Measurements from ENCODE around the gene TOX2. TPM values are rescaled to one million over a fixed set of nuclear protein-coding genes. Genes with fewer than 3 reads are reported as not detected.

The TOX2 gene
- total RNA-seq, 4 donors from 2014 or later: 0.20 to 0.42 TPM; not detected in 2

- Histone ChIP-seq H3K9me3 (no peaks in the 10 kb centered on the region), H3K27me3 (peaks cover 1 to 13% (median 3%) of the 10 kb centered on the region in 3 donors), H3K27ac (no peak overlapping the region), H3K4me3 (no peak overlapping the region), H3K36me3 (no peaks in the 10 kb centered on the region), H3K4me1 (no peaks in the 10 kb centered on the region)
- ATAC-seq: no peak
- in situ Hi-C loops (cut with MboI; ENCODE audit: low sequenced_read_pairs in 4 of 4): no loop called here
- DNase-seq: no peak
- intact Hi-C loops (cut with DNase I; ENCODE audit: low total_unique reads): no loop called here
- no peak for TF ChIP-seq POLR2A (IDR thresholded peaks at IDR 0.05)
- no peak for TF ChIP-seq CTCF (IDR thresholded peaks at IDR 0.05 in 4 of 5, conservative IDR thresholded peaks at IDR 0.05 in 1 of 5)
Observed at GRCh38 chr20:43926287-43927050, 11.8 kb downstream of the TOX2 start.

- ATAC-seq (no peak), DNase-seq (no peak)
- no peaks in the 10 kb centered on the region for H3K9me3 ChIP-seq
- H3K36me3 ChIP-seq: no peaks in the 10 kb centered on the region
- H3K4me3 ChIP-seq: no peak overlapping the region
- H3K27me3 ChIP-seq: peaks cover 4 to 13% (median 6%) of the 10 kb centered on the region in 3 donors
- TF ChIP-seq CTCF (IDR thresholded peaks at IDR 0.05 in 4 of 5, conservative IDR thresholded peaks at IDR 0.05 in 1 of 5): no peak
- TF ChIP-seq POLR2A (IDR thresholded peaks at IDR 0.05): no peak
- intact Hi-C loops (cut with DNase I; ENCODE audit: low total_unique reads): no loop called here
- H3K4me1 ChIP-seq: no peaks in the 10 kb centered on the region
- in situ Hi-C loops (cut with MboI; ENCODE audit: low sequenced_read_pairs in 4 of 4): no loop called here
- no peak overlapping the region for H3K27ac ChIP-seq
Observed at GRCh38 chr20:43931976-43932375, 17.3 kb downstream of the TOX2 start.

GRCh38 chr20:43934833-43935232 lies 20.2 kb downstream of the TOX2 start:
- no peak overlapping the region for H3K27ac ChIP-seq
- ATAC-seq: no peak
- H3K36me3 ChIP-seq: no peaks in the 10 kb centered on the region
- no peak for TF ChIP-seq CTCF (IDR thresholded peaks at IDR 0.05 in 4 of 5, conservative IDR thresholded peaks at IDR 0.05 in 1 of 5)
- no peak for TF ChIP-seq POLR2A (IDR thresholded peaks at IDR 0.05)
- in situ Hi-C loops (cut with MboI; ENCODE audit: low sequenced_read_pairs in 4 of 4): no loop called here
- no peaks in the 10 kb centered on the region for H3K9me3 ChIP-seq
- H3K4me3 ChIP-seq: no peak overlapping the region
- peaks cover 4 to 13% (median 6%) of the 10 kb centered on the region in 3 donors for H3K27me3 ChIP-seq
- no peaks in the 10 kb centered on the region for H3K4me1 ChIP-seq
- DNase-seq: no peak
- intact Hi-C loops (cut with DNase I; ENCODE audit: low total_unique reads): no loop called here

DNA sequence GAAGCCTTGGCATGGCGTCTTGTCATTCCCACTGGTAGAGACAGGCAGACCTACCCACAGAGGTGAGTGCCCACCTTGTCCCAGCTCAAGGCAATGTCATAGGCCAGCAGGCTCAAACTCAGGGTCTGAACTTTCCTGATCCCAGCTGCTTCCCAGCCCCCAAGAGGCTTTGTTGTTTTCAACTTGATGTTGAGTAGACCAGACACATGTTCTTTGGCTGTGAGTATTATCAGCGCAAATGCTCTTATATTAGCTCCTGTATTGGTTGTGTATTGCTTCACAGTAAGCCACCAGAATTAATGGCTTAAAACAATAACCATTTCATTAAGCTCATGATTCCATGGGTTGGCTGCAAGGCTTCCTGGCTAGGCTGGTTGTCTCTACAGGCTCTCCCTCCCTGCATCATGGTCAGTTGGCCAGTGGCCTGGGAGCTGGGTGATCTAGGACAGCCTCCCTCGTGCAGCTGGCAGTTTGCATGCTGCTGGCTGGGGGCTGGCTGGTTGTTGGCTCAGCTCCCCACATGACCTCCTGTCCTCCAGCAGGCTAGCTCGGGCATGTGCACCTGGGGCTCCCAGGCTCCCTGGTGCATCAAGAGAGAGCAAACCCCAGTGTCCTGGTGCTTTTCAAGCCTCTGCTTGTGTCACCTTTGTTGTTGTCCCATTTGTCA lies 21.6 kb downstream of the TOX2 start:
- Histone ChIP-seq H3K27me3 (peaks cover 3 to 6% (median 6%) of the 10 kb centered on the region in 3 donors), H3K36me3 (no peaks in the 10 kb centered on the region), H3K4me3 (no peak overlapping the region), H3K27ac (no peak overlapping the region), H3K4me1 (no peaks in the 10 kb centered on the region), H3K9me3 (no peaks in the 10 kb centered on the region)
- DNase-seq (no peak), ATAC-seq (no peak)
- intact Hi-C loops (cut with DNase I; ENCODE audit: low total_unique reads): no loop called here
- TF ChIP-seq CTCF (IDR thresholded peaks at IDR 0.05 in 4 of 5, conservative IDR thresholded peaks at IDR 0.05 in 1 of 5) (no peak), POLR2A (IDR thresholded peaks at IDR 0.05) (no peak)
- in situ Hi-C loops (cut with MboI; ENCODE audit: low sequenced_read_pairs in 4 of 4): no loop called here

All from gastrocnemius medialis (tissue), 4 donors.